Right lobe of liver (tissue), 4 donors: ENCODE results near the gene TSPAN31.

ENCODE experiments used
- CTCF ChIP-seq, 4 donors: fragments of 200-600 bp in 3 of 4; fragments of 450-650 bp in 1 of 4; IDR thresholded peaks; one replicate each; pipeline versions ENCODE4 v1.5.1 to v1.8.0; 2016 to 2022; ENCODE audit warnings: antibody characterized with exemption in 4 of 4, mild to moderate bottlenecking in 2 of 4
- POLR2A ChIP-seq: fragments of 450-650 bp; IDR thresholded peaks from one replicate; pipeline ENCODE4 v1.6.1; 2017; ENCODE audit warnings: antibody characterized with exemption, mild to moderate bottlenecking
- donor health status: DM: no; HTN: no; CAD: no.
- donor health status: DM: no; HTN: no; CAD: no.
- donor health status: DM: no; HTN: yes; CAD: no.

- no peak for TF ChIP-seq CTCF (IDR thresholded peaks at IDR 0.05)
- no peak for TF ChIP-seq POLR2A
Observed at GRCh38 chr12:57750561-57751431, 6.0 kb downstream of the TSPAN31 start.
